ENCODE measurements around the gene DNAJC22.
"Not testable (repeated sequence)": the region's sequence is repeated elsewhere in the genome, so short reads cannot be mapped to it uniquely, and the experiment has no call there.

Gene DNAJC22

DNA sequence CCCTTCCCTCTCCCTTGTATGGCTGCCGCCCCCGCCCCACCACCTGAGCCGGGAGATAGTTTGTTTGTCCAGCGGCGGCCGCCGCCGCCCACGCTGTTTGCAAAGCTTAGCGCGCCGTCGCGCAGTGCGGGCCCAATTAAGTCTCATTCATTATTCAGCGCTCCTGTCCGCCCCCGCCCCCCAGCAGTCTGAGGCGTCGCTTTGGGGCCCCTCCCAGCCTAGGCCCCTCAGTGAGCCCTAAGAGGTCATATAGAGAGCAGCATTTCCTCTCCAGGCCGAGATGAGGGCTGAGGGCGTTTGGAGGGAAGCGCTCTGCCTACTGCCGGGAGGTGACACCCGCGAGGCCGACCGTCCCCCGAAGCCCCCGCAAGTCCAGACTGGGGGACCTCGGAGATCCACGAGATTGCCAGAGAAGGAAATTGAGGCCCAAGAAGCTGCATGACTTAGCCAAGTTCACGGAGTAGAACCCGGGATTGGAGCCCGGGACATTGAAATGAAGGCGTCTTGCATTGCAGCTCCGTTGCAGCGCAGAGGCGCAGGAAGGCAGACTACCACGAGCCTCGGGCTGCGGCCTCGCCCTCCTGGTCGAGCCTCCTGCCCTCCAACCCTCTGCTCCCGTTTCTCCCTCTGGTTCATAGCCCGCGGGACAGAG is at the start of gene DNAJC22:
DNAJC22 (plus strand) TSS at position 230 of the 652 bp plus-strand sequence. CDS start 1,985 bp downstream, outside the sequence.
- DNase-seq = no peak

DNA sequence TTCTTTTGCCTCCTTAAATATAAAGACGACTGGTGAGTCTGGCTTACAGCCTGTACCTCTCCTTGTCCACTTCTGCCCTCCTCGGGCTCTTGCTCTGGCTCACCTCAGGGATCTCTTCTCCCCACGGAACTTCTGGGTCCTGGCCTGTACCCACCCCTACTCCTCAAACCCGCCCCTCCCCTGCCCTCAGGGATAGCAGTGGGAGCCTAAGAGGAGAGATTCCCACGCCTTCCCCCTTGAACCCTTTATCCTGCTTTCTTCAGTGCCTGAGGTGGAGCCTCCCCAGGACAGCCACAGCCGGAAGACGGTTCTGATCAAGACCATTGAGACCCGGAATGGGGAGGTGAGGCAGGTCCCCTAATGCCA is 49.0 kb upstream of the DNAJC22 start:
- DNase-seq = no peak

DNA sequence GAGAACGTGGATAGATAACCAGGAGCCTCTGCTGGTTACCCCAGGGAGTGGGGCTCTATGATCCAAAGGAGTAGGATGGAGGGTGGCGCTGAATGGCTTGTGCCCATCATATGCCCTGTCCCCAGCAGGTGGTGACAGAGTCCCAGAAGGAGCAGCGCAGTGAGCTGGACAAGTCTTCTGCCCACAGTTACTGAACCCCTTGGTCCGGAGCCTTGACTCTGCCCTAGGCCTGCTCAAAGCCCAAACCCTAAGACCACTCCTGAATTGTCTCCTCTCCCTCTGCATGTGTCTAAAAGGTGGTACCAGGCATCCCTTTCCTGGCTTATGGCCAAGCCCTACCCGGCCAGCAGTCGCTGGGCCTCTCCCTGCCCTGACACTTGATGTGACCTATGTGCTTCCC is 48.5 kb upstream of the DNAJC22 start:
- DNase-seq = no peak

DNA sequence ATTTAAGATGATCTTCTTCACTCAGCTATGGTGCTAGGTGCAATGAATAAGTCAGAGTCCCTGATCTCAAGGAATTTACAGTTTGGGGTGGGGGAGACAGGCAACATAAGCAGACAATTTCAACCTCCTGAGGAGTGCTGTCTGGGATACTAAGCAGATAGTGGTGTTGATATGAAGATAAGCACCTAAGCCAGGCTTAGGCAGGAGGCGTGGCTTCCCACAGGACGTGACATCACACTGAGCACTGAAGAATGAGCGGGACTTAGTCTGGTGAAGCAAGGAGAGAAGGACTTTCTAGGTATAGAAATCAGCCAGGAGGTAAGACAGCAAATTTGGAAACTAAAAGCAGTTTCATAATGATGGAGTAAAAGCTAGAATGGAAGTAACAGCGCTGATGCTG is 44.9 kb upstream of the DNAJC22 start:
- no peak for DNase-seq

DNA sequence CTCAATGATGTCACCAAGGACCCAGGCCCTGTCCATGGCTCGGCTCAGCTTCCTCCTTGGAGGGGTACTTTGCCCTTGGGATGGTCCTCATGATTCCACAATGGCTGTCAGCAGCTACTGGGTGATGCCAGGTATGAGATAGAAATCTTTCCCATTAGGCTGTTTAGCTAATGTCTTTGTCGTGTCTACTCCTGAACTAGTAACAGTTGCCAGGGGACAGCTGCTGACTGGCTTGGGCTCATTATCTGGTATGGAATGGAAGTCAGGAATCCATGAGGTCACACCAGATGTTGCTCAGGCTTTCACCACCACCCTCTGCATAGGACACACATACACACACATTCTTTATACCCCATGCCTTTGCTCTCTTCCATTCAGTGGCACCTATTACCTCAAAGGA is 42.5 kb upstream of the DNAJC22 start:
- no peak for DNase-seq

- no peak for DNase-seq
Measured at GRCh38 chr12:49305762-49306510, 40.8 kb upstream of the DNAJC22 start.

DNA sequence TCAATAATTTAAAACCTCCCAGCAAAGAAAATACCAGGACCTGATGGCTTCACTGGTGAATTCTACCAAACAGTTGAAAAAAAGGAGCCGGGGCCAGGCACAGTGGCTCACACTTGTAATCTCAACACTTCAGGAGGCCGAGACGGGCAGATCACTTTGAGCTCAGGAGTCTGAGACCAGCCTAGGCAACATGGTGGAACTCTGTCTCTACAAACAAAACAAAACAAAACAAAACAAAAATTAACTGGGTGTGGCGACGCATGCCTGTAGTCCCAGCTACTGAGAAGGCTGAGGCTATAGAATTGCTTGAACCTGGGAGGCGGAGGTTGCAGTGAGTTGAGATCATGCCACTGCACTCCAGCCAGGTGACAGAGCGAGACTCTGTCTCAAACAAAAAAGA is 37.3 kb upstream of the DNAJC22 start:
- DNase-seq = no peak

DNA sequence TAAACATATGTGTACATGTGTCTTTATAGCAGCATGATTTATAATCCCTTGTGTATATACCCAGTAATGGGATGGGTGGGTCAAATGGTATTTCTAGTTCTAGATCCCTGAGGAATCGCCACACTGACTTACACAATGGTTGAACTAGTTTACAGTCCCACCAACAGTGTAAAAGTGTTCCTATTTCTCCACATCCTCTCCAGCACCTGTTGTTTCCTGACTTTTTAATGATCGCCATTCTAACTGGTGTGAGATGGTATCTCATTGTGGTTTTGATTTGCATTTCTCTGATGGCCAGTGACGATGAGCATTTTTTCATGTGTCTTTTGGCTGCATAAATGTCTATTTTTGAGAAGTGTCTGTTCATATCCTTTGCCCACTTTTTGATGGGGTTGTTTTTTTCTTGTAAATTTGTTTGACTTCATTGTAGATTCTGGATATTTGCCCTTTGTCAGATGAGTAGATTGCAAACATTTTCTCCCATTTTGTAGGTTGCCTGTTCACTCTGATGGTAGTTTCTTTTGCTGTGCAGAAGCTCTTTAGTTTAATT is 36.2 kb upstream of the DNAJC22 start:
- not testable (repeated sequence) for DNase-seq

- DNase-seq = no peak
Measured at GRCh38 chr12:49314811-49315210, 31.9 kb upstream of the DNAJC22 start.

DNA sequence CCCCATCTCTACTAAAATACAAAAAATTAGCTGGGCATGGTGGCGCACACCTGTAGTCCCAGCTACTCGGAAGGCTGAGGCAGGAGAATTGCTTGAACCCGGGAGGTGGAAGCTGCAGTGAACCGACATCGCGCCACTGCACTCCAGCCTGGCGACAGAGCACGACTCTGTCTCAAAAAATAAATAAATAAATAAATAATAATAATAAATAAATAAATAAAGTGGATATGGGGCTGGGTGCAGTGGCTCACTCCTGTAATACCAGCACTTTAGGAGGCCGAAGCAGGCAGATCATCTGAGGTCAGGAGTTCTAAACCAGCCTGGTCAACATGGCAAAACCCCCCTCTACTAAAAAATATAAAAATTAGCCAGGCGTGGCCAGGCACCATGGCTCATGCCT is 29.6 kb upstream of the DNAJC22 start:
- DNase-seq = not testable (repeated sequence)

- not testable (repeated sequence) for DNase-seq
Measured at GRCh38 chr12:49320411-49321103, 26.1 kb upstream of the DNAJC22 start.

DNA sequence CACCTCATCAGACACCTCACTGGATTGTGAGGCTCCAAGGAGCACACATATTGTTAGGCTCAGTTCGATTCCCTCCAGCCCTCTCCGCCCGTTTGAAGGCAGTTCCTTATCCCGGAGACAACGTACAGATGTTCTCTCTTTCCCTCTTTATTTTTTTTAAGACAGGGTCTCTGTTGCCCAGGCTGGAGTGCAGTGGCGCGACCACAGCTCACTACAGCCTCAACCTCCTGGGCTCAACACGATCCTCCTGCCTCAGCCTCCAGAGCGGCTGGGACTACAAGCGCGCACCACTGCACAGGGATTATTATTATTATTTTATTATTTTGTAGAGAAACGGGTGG is 24.4 kb upstream of the DNAJC22 start:
- no peak for DNase-seq

GRCh38 chr12:49322708-49323523 is 23.8 kb upstream of the DNAJC22 start, which contains the start of gene TROAP:
TROAP (plus strand) TSS chr12:49323255; CDS start chr12:49323609, 354 bp downstream.
- peak; percentile 91 for DNase-seq

DNA sequence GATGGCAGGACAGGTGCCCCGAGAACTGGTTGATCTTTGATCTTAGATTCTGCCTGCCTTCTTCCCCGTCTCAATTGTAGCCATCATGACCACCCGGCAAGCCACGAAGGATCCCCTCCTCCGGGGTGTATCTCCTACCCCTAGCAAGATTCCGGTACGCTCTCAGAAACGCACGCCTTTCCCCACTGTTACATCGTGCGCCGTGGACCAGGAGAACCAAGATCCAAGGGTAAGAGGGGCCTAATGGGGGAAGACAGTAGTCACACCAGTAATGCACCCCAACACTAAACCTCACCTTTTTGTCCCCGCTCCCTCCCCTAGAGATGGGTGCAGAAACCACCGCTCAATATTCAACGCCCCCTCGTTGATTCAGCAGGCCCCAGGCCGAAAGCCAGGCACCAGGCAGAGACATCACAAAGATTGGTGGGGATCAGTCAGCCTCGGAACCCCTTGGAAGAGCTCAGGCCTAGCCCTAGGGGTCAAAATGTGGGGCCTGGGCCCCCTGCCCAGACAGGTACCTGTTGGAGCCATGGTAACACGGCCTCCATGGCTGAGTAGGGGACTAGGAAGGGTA is 23.1 kb upstream of the DNAJC22 start:
- no peak for DNase-seq

DNA sequence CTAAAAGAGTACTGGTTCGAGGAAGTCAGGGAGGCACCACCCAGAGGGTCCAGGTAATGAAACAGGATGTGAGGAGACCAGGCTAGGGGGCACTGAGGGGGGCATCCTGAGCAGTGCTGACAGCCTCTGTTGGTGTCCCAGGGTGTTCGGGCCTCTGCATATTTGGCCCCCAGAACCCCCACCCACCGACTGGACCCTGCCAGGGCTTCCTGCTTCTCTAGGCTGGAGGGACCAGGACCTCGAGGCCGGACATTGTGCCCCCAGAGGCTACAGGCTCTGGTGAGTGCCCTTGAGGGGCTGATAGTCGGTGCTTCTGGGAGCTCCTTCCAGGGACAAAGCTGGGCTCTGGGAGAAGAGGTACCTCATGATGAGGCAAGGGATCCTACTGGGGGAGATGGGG is 21.1 kb upstream of the DNAJC22 start:
- DNase-seq = no peak

- no peak for DNase-seq
Measured at GRCh38 chr12:49327368-49327767, 19.3 kb upstream of the DNAJC22 start.

DNA sequence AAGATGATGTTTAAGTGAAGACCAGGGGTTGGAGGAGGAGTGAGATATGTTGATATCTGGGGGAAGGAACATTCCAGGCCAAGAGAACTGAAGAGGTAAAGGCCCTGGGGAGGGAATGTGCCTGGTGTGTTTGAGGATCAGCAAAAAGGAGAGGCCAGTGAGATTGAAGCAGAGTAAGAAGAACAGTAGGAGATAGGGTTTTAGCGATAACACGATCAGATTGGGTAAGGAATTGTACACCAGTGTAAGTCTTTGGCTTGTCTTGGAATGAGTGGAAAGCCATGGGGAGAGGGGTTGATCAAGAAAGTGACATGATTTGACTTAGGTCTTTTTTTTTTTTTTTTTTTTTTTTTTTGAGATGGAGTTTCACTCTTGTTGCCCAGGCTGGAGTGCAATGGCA is 18.8 kb upstream of the DNAJC22 start:
- DNase-seq = no peak

DNA sequence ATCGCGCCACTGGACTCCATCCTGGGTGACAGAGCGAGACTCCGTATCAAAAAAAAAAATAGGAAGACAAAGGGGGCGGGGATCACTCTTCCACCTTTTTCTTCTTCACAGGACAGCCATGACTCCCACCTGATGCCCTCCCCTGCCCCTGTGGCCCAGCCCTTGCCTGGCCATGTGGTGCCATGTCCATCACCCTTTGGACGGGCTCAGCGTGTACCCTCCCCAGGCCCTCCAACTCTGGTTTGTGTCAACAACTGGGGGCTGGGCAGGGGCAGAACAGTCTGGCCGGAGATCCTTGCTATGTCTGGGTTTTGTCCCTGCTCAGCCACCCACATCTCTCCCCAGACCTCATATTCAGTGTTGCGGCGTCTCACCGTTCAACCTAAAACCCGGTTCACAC is 17.9 kb upstream of the DNAJC22 start:
- DNase-seq = no peak

- DNase-seq = no peak
Measured at GRCh38 chr12:49330032-49330619, 16.6 kb upstream of the DNAJC22 start.

DNA sequence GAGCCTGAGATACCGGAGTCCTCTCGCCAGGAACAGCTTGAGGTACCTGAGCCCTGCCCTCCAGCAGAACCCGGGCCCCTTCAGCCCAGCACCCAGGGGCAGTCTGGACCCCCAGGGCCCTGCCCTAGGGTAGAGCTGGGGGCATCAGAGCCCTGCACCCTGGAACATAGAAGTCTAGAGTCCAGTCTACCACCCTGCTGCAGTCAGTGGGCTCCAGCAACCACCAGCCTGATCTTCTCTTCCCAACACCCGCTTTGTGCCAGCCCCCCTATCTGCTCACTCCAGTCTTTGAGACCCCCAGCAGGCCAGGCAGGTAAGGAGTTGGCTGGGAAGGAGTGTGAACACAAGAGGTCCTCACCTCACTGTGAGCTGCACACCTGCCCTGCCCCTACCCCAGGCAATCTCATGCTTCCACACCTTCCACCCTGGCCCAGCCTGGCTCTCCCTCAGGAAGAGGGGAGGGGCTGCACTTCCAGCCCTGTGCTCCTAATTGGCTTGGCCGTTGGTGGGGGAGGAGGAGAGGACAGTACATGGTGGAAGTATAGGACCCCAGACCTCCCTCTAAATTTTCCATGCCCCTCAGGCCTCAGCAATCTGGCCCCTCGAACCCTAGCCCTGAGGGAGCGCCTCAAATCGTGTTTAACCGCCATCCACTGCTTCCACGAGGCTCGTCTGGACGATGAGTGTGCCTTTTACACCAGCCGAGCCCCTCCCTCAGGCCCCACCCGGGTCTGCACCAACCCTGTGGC is 15.9 kb upstream of the DNAJC22 start:
- no peak for DNase-seq

Measured in NK-92 treated with Interleukin-12 subunit alpha and Interleukin-12 subunit beta, amount 100 ng/mL, for 24 hours (cell line).